Measurements from ENCODE around the gene EPSTI1.

The EPSTI1 gene

GRCh38 chr13:42859760-42860159, 132.3 kb downstream of the EPSTI1 start:
- no peak for DNase-seq (ENCODE audit: low spot score)
- no peak for FAIRE-seq

DNA sequence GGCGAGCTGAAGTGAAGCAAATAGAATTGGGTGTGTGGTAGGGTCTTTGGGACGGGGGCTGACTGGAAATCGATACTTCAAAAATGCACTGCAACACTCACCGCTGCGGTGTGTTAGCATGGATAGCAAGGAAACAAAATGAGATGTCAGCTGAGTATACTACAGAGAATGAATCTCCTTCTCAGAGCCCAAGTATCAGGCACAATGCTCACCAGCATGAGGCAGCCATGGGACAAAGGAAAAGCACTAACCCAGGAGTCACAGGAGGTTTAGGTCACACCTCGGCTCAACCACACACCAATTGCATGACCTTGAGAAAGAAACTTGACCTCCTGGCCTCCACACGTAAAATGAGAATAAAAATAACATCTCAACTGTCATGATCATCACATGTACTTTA, 136.6 kb downstream of the EPSTI1 start:
- FAIRE-seq (no peak), DNase-seq (ENCODE audit: low spot score) (no peak)

- FAIRE-seq (no peak), DNase-seq (ENCODE audit: low spot score) (no peak)
Measured at GRCh38 chr13:42852136-42852535, 139.9 kb downstream of the EPSTI1 start.

GRCh38 chr13:42849200-42849599, 142.8 kb downstream of the EPSTI1 start:
- DNase-seq (ENCODE audit: low spot score) (no peak), FAIRE-seq (no peak)

DNA sequence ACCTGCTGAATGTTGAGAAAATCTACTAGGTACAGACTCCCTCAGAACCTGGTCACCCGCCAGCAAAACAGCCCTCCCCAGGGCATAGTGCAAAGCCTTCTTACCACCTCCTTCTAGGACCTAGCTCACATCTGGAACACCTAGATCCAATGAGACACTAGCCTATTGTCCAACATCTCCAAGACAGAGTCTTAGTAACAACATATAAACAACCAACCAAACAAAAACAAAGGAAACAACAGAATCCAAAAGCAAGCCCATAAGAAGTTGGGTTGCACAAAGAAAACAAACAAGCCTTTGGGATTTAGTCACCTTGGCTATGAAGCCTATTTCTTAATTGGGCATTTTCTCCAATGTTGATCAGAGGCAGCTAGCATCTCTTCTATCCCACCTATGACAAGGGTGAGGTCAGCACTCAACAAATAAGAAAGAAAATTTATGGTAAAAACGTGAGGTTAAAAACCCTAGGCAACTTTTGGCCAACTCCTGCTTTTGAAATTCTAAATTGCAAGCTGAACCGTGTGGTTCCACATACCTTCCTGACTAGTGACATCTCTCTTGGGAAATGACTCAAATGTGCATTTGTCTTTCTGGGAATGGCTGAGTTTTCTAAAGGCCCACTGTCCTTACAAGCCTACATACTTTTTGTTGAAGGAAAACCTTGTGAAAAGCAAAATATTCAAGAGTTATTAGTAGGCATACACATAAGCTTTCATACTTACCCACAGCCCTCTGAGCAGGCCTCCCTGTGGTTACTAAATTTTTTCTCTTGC, 144.0 kb downstream of the EPSTI1 start:
- DNase-seq (ENCODE audit: low spot score) (no peak), FAIRE-seq (no peak)

GRCh38 chr13:42836930-42837690, 154.9 kb downstream of the EPSTI1 start:
- DNase-seq (ENCODE audit: low spot score) (no peak), FAIRE-seq (no peak)
